SK-N-SH (cell line): ENCODE results near the gene GYS1. TPM values are rescaled to one million over a fixed set of nuclear protein-coding genes. Genes with fewer than 3 reads are reported as not detected.

Experiments
- CTCF ChIA-PET: fragments of 300-600, 350-600 bp; formaldehyde crosslinking; extraction: SDS; loops from one replicate; lab custom pipeline; 2021; lab: Yijun Ruan, JAX
- POLR2A ChIA-PET: fragments of 350-600 bp; sonication (Branson Sonifier 250); formaldehyde crosslinking; extraction: SDS; loops from one replicate; lab custom pipeline; 2020; ENCODE audit warnings: antibody characterized with exemption, inconsistent platforms; lab: Yijun Ruan, JAX
- DNase-seq: peaks from one replicate; pipeline ENCODE4 v3.0.0; 2012
- H2AFZ ChIP-seq: fragments of 200-600 bp; sonication (generic); 2 replicates; pipeline ENCODE4 v1.8.1; 2016; ENCODE audit warnings: antibody characterized with exemption, mild to moderate bottlenecking, low read depth
- H3F3A ChIP-seq: fragments of 200-600 bp; sonication (generic); replicated peaks from 2 replicates; pipeline ENCODE3; 2016; ENCODE audit warnings: antibody characterized with exemption, mild to moderate bottlenecking; ENCODE audit not compliant: insufficient read depth
- H3K27ac ChIP-seq, 2 experiments: fragments of 200-500 bp in 1 of 2; fragments of 200-600 bp in 1 of 2; sonication (Bioruptor generic) in 1 of 2; sonication (generic), shearing (Covaris generic) in 1 of 2; 2 replicates each; pipeline versions ENCODE4 v1.5.1 to v1.6.1; 2014 to 2016; ENCODE audit warnings: low read depth in 2 of 2, inconsistent platforms in 1 of 2, low read length in 1 of 2, mild to moderate bottlenecking in 1 of 2, mixed read lengths in 1 of 2
- H3K27me3 ChIP-seq: fragments of 200-600 bp; sonication (generic), shearing (Covaris generic); 2 replicates; pipeline ENCODE4 v1.6.1; 2016; ENCODE audit warnings: mixed run types; ENCODE audit not compliant: insufficient read depth
- H3K36me3 ChIP-seq, 2 experiments: fragments of 200-500 bp in 1 of 2; fragments of 200-600 bp in 1 of 2; sonication (Bioruptor generic) in 1 of 2; sonication (generic) in 1 of 2; replicated peaks in 1 of 2; 2 replicates each; pipeline versions ENCODE3 to v1.5.1; 2014 to 2016; ENCODE audit warnings: low read length in 1 of 2, mild to moderate bottlenecking in 1 of 2; ENCODE audit not compliant: insufficient read depth in 2 of 2, control insufficient read depth in 1 of 2
- H3K4me1 ChIP-seq, 2 experiments: fragments of 200-500 bp in 1 of 2; fragments of 200-600 bp in 1 of 2; sonication (Bioruptor generic) in 1 of 2; sonication (generic), shearing (Covaris generic) in 1 of 2; 2 replicates each; pipeline versions ENCODE4 v1.5.1 to v1.6.1; 2014 to 2016; ENCODE audit warnings: low read depth in 1 of 2, low read length in 1 of 2, mixed run types in 1 of 2; ENCODE audit not compliant: insufficient read depth in 2 of 2, control insufficient read depth in 1 of 2
- H3K4me2 ChIP-seq: fragments of 200-600 bp; sonication (generic), shearing (Covaris generic); 2 replicates; pipeline ENCODE4 v1.6.1; 2017; ENCODE audit warnings: mixed run types
- H3K4me3 ChIP-seq, 2 experiments: fragments of 200-500 bp in 1 of 2; fragments of 200-600 bp in 1 of 2; sonication (Bioruptor generic) in 1 of 2; sonication (generic), shearing (Covaris generic) in 1 of 2; 2 replicates each; pipeline versions ENCODE4 v1.5.1 to v1.8.1; 2014 to 2016; ENCODE audit warnings: low read depth in 2 of 2, inconsistent platforms in 1 of 2, low read length in 1 of 2, mild to moderate bottlenecking in 1 of 2, mixed read lengths in 1 of 2, moderate library complexity in 1 of 2
- H3K79me2 ChIP-seq: fragments of 200-600 bp; sonication (generic); 2 replicates; pipeline ENCODE4 v1.8.1; 2017; ENCODE audit warnings: mild to moderate bottlenecking; ENCODE audit not compliant: insufficient read depth
- H3K9ac ChIP-seq: fragments of 200-600 bp; sonication (generic); 2 replicates; pipeline ENCODE4 v1.6.1; 2017; ENCODE audit warnings: mixed run types
- H3K9me2 ChIP-seq: fragments of 200-600 bp; sonication (generic); 2 replicates; pipeline ENCODE4 v1.6.1; 2017; ENCODE audit warnings: mixed run types
- H3K9me3 ChIP-seq: fragments of 200-600 bp; sonication (generic); 2 replicates; pipeline ENCODE4 v1.6.1; 2017; ENCODE audit warnings: mixed run types, mild to moderate bottlenecking, moderate library complexity
- H4K20me1 ChIP-seq: fragments of 200-600 bp; sonication (generic); 2 replicates; pipeline ENCODE4 v1.6.1; 2017; ENCODE audit warnings: mild to moderate bottlenecking, mixed run types; ENCODE audit not compliant: insufficient read depth
- CHD2 ChIP-seq: fragments of 150-350 bp; IDR thresholded peaks from 2 replicates; pipeline ENCODE4 v1.6.1; 2018; ENCODE audit warnings: low read length; ENCODE audit not compliant: partially characterized antibody
- CTCF ChIP-seq: fragments of 200-600 bp; sonication (generic); IDR thresholded peaks from 2 replicates; pipeline ENCODE4 v1.6.1; 2017; ENCODE audit warnings: antibody characterized with exemption, mild to moderate bottlenecking, moderate library complexity
- ELF1 ChIP-seq: IDR thresholded peaks from 2 replicates; pipeline ENCODE4 v1.4.0; 2012
- GABPA ChIP-seq: IDR thresholded peaks from 2 replicates; pipeline ENCODE4 v1.4.0; 2012; ENCODE audit warnings: low read depth, mild to moderate bottlenecking
- JUND ChIP-seq: IDR thresholded peaks from 2 replicates; pipeline ENCODE4 v1.4.0; 2012
- MEF2A ChIP-seq: IDR thresholded peaks from 2 replicates; pipeline ENCODE4 v1.4.0; 2012; ENCODE audit warnings: low read depth, borderline replicate concordance
- NRF1 ChIP-seq: IDR thresholded peaks from 2 replicates; pipeline ENCODE4 v1.6.1; 2012; ENCODE audit warnings: low read depth, mild to moderate bottlenecking, low read length
- RAD21 ChIP-seq: IDR thresholded peaks from 2 replicates; pipeline ENCODE4 v1.6.1; 2012; ENCODE audit warnings: mild to moderate bottlenecking, low read length
- YY1 ChIP-seq: IDR thresholded peaks from 2 replicates; pipeline ENCODE4 v1.4.0; 2012; ENCODE audit warnings: low read depth, mild to moderate bottlenecking
- WGBS: methylation state at CpG from one replicate; pipeline ENCODE4 v1.1.6; 2017; ENCODE audit warnings: low lambda C conversion rate; 5-methylcytosine and 5-hydroxymethylcytosine counted together
- polyA plus RNA-seq, 3 experiments: library from polyadenylated mRNA; depleted of rRNA; stranded (reverse); fragments of >200 nt; gene quantifications; 2 replicates each; pipeline ENCODE4 v1.2.3, GENCODE V29; 2012
- TF ChIP-seq, protein P1 (sequence below): IDR thresholded peaks from 2 replicates; pipeline ENCODE4 v1.4.0; 2012; ENCODE audit warnings: low read depth, borderline replicate concordance
- TF ChIP-seq, protein P2 (sequence below): fragments of 150-350 bp; IDR thresholded peaks from 2 replicates; pipeline ENCODE4 v1.6.1; 2016; ENCODE audit warnings: mild to moderate bottlenecking, low read depth, low read length

The GYS1 gene
- polyA plus RNA-seq, 1 of the 3 experiments (the other 2 are of a cell fraction): 25.3 TPM

DNA sequence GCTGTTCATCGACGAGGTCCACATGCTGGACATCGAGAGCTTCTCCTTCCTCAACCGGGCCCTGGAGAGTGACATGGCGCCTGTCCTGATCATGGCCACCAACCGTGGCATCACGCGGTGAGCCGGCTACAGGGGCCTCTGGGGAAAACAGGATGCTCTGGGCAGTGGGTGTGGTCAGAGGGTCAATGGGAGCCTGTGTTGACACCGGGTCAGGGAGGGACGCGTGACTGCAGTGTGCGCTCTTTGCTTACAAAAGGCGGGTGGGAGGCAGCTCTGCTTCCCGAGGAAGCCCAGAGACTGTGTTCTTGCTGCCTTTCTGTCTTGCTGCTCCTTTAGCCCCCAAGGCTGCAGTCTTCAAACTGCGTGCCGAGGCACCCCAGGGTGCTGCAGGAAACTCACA lies 18.1 kb upstream of the GYS1 start (continued):
- TF ChIP-seq CTCF (no peak), ELF1 (no peak), JUND (no peak), CHD2 (no peak), NRF1 (no peak), RAD21 (no peak)
- TF ChIP-seq, protein P1, sequence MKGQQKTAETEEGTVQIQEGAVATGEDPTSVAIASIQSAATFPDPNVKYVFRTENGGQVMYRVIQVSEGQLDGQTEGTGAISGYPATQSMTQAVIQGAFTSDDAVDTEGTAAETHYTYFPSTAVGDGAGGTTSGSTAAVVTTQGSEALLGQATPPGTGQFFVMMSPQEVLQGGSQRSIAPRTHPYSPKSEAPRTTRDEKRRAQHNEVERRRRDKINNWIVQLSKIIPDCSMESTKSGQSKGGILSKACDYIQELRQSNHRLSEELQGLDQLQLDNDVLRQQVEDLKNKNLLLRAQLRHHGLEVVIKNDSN: no peak
- TF ChIP-seq, protein P2, sequence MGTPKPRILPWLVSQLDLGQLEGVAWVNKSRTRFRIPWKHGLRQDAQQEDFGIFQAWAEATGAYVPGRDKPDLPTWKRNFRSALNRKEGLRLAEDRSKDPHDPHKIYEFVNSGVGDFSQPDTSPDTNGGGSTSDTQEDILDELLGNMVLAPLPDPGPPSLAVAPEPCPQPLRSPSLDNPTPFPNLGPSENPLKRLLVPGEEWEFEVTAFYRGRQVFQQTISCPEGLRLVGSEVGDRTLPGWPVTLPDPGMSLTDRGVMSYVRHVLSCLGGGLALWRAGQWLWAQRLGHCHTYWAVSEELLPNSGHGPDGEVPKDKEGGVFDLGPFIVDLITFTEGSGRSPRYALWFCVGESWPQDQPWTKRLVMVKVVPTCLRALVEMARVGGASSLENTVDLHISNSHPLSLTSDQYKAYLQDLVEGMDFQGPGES: no peak

DNA sequence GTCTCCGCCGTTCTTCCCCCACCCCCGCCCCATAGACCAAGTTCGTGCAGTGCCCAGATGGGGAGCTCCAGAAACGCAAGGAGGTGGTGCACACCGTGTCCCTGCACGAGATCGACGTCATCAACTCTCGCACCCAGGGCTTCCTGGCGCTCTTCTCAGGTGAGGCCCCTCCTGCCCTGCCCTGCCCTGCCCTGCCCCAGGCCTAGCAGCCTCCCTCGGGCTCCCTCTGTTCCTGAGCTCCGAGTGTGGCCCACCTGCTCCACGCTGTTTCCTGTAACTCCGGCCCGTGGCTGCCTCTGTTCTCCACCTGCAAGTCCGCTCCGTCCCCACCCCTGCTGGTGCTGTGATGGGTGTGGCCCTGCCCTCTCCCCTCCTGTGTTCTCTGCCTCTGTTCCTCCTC lies 17.3 kb upstream of the GYS1 start:
- no peak overlapping the region for H3K4me3 ChIP-seq
- no peaks in the 10 kb centered on the region for H3K27me3 ChIP-seq
- no peak for DNase-seq
- ChIA-PET CTCF (interaction anchor here (0.6 to 8.6 kb wide), 5 partner anchors 9 to 224 kb away, joined by 3 to 68 read pairs (median 3); no protein-coding TSS in a partner anchor), POLR2A (interaction anchor here (0.6 to 2.4 kb wide), 2 partner anchors 9 kb away, joined by 3 to 7 read pairs; no protein-coding TSS in a partner anchor)
- TF ChIP-seq GABPA (no peak), MEF2A (no peak), YY1 (no peak)
- TF ChIP-seq, protein P2: no peak
- H3K79me2 ChIP-seq: no peaks in the 10 kb centered on the region
- no peak overlapping the region for H3K27ac ChIP-seq
- no peaks in the 10 kb centered on the region for H3K9me2 ChIP-seq
- H3K36me3 ChIP-seq: peaks cover 7 to 59% of the 10 kb centered on the region in 2 experiments
- peaks cover 7% of the 10 kb centered on the region for H3F3A ChIP-seq
- no peak overlapping the region for H3K9ac ChIP-seq
- H4K20me1 ChIP-seq: no peaks in the 10 kb centered on the region
- no peak overlapping the region for H2AFZ ChIP-seq
- H3K4me1 ChIP-seq: no peaks in the 10 kb centered on the region
- 88% methylated on average over 18 of the region's 18 CpGs for WGBS
- no peak overlapping the region for H3K4me2 ChIP-seq
- no peaks in the 10 kb centered on the region for H3K9me3 ChIP-seq
